GM19239 (cell line): Measurements from ENCODE around the gene SDC1.
A peak's percentile ranks its signal among the peaks of the same experiment; 100 is the strongest.

Source experiments
- DNase-seq: peaks from one replicate; pipeline ENCODE4 v3.0.0; 2011; ENCODE audit warnings: low spot score; ENCODE audit not compliant: insufficient read length
- FAIRE-seq: peaks from 2 replicates; lab custom pipeline; 2011; peaks lifted over from hg19 to GRCh38; lab: Jason Lieb, UNC

The SDC1 gene

GRCh38 chr2:20229322-20230113 lies 4.6 kb upstream of the SDC1 start:
- DNase-seq, result no peak
- no peak for FAIRE-seq

- no peak for DNase-seq
- no peak for FAIRE-seq
These were observed 3.1 kb upstream of the SDC1 start for GRCh38 chr2:20227894-20228505.

- DNase-seq, result no peak
- no peak for FAIRE-seq
These were observed 1.2 kb upstream of the SDC1 start for GRCh38 chr2:20226152-20226545.

DNA sequence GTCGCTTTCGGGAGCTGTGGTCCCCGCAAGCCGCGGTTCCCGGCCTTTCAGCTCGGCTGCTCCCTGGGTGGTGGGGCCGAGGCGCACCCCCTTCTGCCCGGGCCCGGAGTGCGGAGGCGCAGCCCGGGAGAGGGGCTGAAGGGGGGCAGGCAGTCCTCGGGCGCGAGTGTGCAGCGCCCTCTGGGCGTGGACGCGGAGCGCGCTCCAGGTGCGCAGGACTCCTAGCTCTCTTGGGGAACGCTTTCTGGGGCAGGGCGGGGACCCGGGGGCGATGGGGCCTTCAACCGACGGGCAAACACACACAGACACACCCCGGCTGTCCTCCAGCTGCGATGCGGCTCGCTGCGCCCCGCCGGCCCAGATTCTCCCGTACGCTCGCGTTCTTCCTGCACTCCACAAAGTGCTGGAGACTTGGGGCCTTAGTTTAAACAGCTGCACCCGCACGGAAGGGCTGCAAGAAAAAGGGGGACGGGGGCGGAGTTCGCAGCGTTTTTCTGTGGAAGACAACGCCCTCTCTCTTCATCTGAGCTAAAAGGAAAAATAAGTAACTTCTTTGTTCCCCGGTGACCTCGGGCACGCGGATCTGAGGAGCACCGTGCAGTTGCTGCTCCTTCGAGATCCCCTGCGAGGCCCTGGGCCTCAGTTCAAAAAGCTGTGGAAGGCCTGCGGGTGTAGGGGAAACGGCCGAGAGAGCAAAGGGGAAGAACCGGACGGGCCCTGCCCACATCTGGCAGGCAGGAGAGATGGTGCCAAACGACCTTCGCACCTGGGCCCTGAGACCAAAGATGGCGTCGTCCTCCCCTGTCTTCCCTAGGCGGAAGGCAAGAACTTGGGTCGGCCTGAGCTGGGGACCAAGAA lies 593 bp upstream of the SDC1 start:
- FAIRE-seq (no peak), DNase-seq (peak; percentile 66)

GRCh38 chr2:20224164-20224715 lies 690 bp downstream of the SDC1 start:
- DNase-seq (no peak), FAIRE-seq (no peak)

GRCh38 chr2:20223407-20224163 lies 1.3 kb downstream of the SDC1 start:
- DNase-seq (peak; percentile 53), FAIRE-seq (no peak)

GRCh38 chr2:20222769-20223406 lies 2.0 kb downstream of the SDC1 start:
- no peak for FAIRE-seq
- DNase-seq, result no peak

DNA sequence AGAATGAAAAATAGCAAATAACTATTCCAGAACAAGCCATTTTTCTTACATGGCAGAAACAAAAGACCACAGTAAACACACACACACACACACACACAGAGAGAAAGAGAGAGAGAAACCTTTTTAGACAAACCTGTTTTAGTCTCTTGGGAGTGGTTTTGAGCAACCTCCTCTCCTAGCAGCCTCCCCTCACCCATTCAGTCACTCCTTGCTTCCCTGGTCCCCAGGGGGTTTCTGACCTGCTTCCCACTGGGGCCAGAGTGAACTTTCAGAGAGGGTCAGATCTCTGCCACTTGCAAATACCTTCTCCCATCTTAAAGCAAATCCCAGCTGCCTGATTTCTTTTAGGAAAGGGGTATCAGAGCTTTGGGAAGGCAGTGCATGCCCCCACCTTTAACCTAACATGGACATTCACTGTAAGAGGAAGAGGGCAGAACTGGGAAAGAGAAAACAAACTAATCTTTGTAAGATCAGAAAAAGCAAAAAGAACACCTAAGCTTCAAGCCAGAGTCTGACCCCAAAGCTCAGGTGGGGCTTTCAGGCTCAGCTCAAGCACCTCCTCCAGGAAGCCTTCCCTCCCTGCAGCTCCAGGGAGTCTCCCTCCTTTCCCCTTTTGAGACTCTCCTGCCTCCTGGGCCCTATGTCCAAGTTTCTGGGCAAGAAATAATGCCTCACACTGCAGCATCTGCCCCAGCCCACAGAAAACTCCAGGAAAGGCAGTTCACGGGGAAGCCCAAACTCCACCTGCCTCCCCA lies 2.7 kb downstream of the SDC1 start:
- no peak for FAIRE-seq

GRCh38 chr2:20221555-20221973 lies 3.4 kb downstream of the SDC1 start:
- FAIRE-seq, result no peak

More for the DNA sequence above, 2.7 kb downstream of the SDC1 start:
- DNase-seq, result no peak

GRCh38 chr2:20220806-20221554 lies 4.0 kb downstream of the SDC1 start:
- DNase-seq (no peak), FAIRE-seq (no peak)

More at GRCh38 chr2:20221555-20221973, 3.4 kb downstream of the SDC1 start:
- DNase-seq, result no peak

GRCh38 chr2:20219763-20220380 lies 5.1 kb downstream of the SDC1 start:
- DNase-seq (no peak), FAIRE-seq (no peak)

GRCh38 chr2:20218331-20219320 lies 6.3 kb downstream of the SDC1 start:
- FAIRE-seq (no peak), DNase-seq (no peak)

DNA sequence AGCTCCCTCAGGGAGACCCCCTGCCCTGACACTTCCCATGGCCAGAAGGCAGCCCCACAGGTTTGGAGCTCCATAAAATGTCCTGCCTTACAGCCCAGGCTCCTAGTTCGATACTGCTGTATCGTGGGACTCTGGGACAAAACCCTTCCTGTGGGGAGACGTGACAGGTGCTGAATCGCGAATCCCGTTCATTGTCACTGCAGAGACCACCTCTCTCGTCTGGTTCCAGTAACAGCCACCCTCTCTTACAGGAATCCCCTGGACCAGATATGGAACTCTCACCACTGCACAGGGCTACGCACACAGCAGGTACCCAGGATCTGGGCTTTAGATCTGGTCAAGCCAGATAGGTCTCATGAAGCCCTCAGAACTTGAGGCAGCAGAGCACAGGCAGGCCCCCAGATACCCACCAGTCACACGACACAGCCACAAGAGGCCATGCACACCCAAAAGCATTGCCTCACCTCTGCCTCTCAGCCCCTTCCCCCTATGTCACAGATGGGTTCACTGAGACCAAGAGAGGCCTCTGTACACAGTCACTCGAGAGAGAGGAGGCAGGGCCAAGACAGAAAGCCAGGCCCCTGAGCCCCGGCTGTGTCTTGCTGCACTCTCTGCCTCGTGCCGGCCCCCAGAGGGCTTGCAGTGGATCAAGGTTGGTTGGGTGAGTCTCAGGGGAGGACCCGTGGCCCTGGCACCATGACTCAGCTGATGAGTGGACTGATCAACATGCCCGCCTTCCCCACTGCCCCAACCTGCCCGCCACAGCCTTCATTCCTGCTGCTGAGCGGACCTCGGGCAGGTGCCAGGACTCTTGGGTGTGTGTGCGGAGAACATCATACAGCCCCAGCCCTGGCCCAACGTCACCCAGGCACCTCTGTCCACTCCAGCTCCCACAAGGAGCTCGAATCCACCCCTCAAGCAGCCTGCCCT lies 7.6 kb downstream of the SDC1 start:
- FAIRE-seq (no peak), DNase-seq (no peak)

- DNase-seq (no peak), FAIRE-seq (no peak)
These were observed 8.6 kb downstream of the SDC1 start for GRCh38 chr2:20216130-20217025.
